ENCODE data around the gene TAP2. TPM values are rescaled to one million over a fixed set of nuclear protein-coding genes. Genes with fewer than 3 reads are reported as not detected.
"Not testable (repeated sequence)": the region's sequence is repeated elsewhere in the genome, so short reads cannot be mapped to it uniquely, and the experiment has no call there.

Gene TAP2
- total RNA-seq: 100 to 1,000 TPM; 118 to 128 TPM

DNA sequence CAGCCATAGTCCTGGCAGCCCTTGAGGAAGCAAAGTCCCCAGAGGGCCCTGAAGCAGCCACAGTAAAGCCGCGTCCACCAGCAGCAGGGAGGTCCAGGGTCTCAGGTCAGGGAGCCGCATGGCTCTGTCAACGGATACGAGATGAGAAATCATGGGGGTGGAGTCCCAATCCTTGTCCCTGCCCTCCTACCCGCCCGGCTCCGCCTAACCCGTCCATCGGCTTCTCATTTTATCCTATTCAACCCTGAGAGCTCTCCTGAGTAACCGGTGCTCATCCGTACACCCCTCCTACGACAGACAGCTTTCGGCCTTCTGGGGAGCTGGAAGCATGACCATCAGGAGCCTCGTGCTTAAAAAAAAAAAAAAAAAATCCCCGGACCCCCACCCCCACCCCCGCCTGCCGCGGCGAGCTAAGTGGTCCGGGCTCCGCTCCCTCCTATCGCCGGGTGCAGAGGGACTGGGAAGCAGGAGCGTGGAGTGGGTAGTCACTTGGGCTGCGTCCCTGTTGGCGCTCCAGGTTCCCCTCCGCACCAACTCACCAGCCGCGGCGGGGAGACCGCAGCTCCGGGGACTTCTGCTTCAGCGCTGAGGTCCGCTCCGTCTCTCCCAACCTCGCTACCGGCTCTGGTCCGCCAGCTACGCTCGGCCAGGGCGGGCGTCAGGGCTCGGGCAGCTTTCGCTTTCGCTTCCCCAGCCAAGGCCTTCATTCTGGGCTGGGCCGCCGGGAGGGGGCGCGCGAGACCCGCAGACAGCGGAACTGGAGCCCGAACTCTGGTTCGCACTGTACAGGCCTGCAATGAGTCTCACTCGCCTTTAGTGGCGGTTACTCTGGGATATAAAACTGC is at the start of gene TAP2:
Gene TAP2, minus strand, starts transcription at position 626 of the 845 bp plus-strand sequence. Its CDS starts 506 bp downstream, at position 120.
- Mint-ChIP-seq H3K36me3 (peaks cover 70 to 78% of the 10 kb centered on the region in 2 donors), H3K27ac (peak within 1 kb of the TSS; percentile 94 to 100), H3K9me3 (peaks cover 0 to 4% of the 10 kb centered on the region in 2 donors)
- peak; percentile 85 to 86 for ATAC-seq
- peak; percentile 95 to 99 for DNase-seq (ENCODE audit: low spot score in 2 of 2)

DNA sequence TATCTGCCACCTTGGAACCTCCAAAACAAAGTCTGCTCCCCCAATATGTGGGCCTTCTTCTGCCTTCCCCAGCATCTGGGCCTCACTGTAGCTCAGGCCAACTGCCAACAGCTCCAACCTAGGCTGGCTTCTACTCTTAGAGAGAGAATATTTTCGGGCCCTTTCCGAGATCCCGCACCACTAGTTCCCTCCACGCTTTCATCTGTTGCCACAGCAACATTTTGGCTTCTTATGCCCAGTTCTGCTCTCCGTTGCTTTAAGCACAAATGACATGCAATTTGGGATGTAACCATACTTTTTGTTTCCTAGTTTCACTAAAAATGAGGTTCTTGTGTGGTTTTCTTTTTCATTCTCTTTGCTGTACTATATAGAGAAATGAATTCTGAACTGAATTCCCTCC is 49.1 kb upstream of the TAP2 start:
- H3K36me3 Mint-ChIP-seq: no peaks in the 10 kb centered on the region
- ATAC-seq: no peak
- H3K27ac Mint-ChIP-seq: no peak overlapping the region

DNA sequence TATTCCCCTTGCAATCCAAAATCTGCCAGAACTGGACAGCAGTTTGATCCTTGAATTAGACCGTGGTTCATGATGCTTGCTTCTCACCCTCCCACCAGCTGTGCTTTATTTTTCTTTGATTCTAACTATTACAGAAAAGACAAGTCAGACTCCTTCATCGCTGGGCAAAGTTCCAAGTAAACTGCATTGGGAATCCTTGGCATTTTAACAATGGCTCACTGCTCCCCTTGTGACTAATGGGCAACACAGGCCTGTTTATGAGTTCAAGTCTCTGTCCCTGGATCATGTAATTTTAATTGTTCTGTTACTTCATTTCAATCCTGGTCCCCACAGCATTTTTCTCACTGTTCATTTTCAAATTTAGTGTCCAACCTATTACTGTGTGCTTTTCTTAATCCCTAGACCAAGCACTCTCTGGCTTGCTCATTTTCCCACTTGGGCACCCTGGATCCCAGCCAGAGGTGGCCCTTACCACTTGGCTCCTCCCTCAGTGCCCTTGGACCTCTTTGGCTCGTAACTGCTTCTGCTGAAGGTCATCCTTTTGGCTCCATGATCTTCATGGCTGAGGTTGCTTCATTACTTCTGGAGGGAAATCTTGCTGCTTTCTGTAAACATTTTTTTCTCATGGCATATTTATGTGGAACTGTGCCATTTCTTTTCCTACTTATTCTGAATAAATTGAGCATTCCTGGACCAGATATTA is 48.3 kb upstream of the TAP2 start:
- DNase-seq (ENCODE audit: low spot score in 2 of 2): no peak
- Mint-ChIP-seq H3K9me3 (no peaks in the 10 kb centered on the region), H3K36me3 (no peaks in the 10 kb centered on the region), H3K27ac (no peak overlapping the region)
- ATAC-seq: no peak

More for the DNA sequence above, 49.1 kb upstream of the TAP2 start:
- H3K9me3 Mint-ChIP-seq: no peaks in the 10 kb centered on the region
- no peak for DNase-seq (ENCODE audit: low spot score in 2 of 2)

DNA sequence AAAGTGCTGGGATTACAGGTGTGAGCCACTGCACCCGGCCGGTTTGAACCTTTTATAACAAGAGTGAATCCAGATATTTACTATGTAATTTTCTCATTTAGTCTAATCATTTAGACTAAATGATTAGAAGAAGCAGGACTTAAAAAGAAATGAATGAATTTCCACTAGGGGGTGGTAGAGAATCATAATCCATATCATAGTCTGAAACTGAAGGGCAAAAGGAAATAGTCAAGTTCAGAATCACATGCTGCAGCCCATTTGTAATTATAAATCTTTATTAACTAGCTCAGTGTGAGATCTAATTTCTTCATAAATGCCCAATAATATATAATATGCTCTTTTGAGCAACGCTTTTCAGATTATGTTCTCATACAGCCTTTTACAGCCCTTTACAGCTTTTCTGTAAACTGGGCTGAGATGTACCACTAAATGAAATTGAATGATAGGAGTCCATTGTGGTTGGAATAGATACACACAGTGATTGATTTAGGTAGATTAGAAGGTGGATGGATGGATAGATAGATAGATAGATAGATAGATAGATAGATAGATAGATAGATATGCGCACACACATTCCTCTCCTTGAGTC is 47.3 kb upstream of the TAP2 start:
- H3K9me3 Mint-ChIP-seq: no peaks in the 10 kb centered on the region
- ATAC-seq (peak; percentile 55 to 72), DNase-seq (ENCODE audit: low spot score in 2 of 2) (no peak)
- no peaks in the 10 kb centered on the region for H3K36me3 Mint-ChIP-seq
- H3K27ac Mint-ChIP-seq: no peak overlapping the region

DNA sequence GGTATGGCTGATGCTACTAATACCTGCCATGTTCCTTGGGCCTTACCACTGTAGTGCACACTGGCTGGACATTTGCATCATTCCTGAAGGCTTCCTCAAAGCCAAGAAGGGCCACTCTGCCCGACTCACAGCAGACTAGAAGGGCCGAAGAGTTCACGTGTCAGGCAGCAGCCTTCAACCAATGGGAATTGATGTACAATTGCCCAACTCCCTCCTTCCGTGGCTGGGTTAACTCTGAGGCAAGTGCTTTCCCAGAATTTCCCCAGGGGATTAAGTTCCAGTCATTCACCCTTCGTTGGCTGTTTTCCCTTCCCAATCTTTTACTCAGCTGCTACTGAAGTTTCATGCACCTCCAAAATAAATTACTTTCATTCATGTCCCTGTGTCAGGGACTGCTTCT is 45.2 kb upstream of the TAP2 start:
- no peak for DNase-seq (ENCODE audit: low spot score in 2 of 2)
- no peaks in the 10 kb centered on the region for H3K9me3 Mint-ChIP-seq
- H3K36me3 Mint-ChIP-seq: no peaks in the 10 kb centered on the region
- H3K27ac Mint-ChIP-seq: no peak overlapping the region
- no peak for ATAC-seq

DNA sequence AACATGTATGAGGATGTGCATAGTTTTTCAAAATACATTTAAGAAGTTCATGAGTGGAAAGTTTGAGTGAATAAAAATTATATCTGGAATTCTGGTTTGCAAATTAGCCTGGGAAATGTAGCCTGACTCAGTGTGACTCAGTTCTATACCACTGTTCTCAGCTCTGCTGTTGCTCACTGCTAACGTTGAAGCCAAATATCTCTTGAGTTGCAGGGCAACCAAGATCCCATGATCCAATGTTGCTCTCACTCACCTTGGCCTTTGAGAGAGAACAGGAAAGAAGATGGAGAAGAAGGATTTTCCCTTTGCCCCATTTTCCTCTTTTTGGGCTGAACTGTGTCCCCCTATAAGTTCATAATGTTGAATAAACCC is 44.3 kb upstream of the TAP2 start:
- DNase-seq (ENCODE audit: low spot score in 2 of 2) (no peak), ATAC-seq (peak; percentile 46 to 90)
- Mint-ChIP-seq H3K27ac (no peak overlapping the region), H3K9me3 (no peaks in the 10 kb centered on the region), H3K36me3 (no peaks in the 10 kb centered on the region)

DNA sequence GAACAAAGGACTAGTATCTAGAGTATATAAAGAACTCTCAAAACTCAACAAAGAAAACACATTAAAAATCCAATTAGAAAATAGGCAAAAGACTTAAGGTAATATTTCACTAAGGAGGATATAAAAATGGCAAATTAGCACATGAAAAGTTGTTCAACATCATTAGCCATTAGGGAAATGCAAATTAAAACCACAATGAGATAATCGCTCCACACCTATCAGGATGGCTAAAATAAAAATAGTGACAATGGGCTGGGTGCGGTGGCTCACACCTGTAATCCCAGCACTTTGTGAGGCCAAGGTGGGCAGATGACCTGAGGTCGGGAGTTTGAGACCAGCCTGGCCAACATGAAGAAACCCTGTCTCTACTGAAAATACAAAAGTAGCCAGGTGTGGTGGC is 42.4 kb upstream of the TAP2 start:
- not testable (repeated sequence) for ATAC-seq; H3K9me3 Mint-ChIP-seq; H3K27ac Mint-ChIP-seq; DNase-seq (ENCODE audit: low spot score in 2 of 2); H3K36me3 Mint-ChIP-seq

DNA sequence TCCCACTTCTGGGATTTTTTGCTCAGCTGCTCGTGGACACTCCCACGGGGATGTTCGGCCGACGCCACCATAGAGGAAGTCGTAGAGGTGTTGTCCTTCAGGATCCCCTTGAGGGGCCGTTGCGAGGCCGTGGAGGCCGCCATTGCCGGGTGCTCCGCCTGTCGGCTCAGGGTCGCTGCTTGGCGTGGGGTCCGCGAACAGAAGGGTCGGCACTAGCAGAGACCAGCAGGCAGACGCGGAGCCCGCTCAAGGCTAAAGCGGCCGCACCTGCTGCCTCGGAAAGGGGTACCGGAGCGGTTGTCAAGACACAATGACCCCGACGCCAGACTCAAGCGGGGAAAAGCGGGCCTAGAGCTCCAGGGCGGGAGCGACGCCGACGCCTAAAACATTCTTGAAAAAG is 41.2 kb upstream of the TAP2 start:
- no peak for ATAC-seq

DNA sequence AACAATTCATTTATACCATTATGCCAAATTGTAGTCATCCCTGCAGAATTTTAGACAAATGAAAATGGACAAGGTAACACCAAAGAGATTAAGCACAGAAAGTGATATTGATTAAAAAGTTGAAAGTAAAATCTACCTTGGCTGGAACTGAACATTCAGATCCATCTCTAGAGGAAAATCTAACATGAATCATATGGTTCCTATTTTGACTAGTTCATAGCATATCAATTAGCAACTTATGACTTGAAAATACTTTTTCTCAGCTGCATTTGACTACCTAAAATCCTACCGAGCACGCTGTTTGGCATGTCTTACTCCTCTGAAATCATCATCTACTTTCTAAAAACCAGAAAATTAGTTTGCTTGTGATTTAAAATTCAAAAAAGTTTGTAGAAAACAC is 38.1 kb upstream of the TAP2 start:
- Mint-ChIP-seq H3K36me3 (no peaks in the 10 kb centered on the region), H3K9me3 (no peaks in the 10 kb centered on the region), H3K27ac (no peak overlapping the region)
- DNase-seq (ENCODE audit: low spot score in 2 of 2) (no peak), ATAC-seq (peak in 1 of 2 donors; percentile 69)

More for the DNA sequence above, 41.2 kb upstream of the TAP2 start:
- Mint-ChIP-seq H3K36me3 (no peaks in the 10 kb centered on the region), H3K27ac (no peak overlapping the region), H3K9me3 (no peaks in the 10 kb centered on the region)
- no peak for DNase-seq (ENCODE audit: low spot score in 2 of 2)

DNA sequence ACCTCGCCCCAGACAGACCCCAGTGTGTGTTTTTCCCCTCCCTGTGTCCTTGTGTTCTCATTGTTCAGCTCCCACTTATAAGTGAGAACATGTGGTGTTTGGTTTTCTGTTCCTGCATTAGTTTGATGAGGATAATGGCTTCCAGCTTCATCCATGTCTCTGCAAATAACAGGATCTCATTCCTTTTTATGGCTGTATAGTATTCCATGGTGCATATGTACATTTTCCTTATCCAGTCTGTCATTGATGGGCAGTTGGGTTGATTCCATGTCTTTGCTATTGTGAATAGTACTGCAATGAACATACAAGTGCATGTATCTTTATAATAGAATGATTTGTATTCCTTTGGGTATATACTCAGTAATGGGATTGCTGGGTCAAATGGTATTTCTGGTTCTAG is 35.4 kb upstream of the TAP2 start:
- ATAC-seq; H3K36me3 Mint-ChIP-seq; H3K9me3 Mint-ChIP-seq; H3K27ac Mint-ChIP-seq; DNase-seq (ENCODE audit: low spot score in 2 of 2): not testable (repeated sequence)

DNA sequence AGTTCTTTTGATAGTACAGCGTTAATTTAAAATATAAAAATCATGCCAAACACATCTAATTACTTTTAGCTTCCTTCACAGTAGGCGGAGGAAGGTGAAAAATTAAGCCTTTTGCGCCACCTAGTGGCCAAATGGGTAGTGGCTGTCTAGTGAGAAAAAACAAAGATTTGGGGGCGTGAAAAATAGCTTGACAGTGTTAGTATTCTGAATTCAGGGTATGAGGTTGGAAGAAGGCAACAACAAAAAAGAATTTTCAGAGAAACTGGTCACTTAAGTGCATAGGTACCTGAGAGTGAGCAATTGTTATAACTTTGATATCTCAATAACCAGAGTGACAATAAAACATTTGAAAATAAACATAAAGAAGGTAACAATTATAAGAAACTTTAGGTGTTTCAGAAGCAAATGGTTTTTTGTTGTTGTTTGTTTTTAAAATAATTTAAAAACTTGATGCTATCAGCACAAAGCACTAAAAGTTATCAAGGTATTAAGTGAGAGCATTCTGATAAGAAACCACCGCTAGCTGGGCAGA is 29.8 kb upstream of the TAP2 start:
- peak; percentile 71 to 84 for DNase-seq (ENCODE audit: low spot score in 2 of 2)
- peak; percentile 82 for ATAC-seq
- Mint-ChIP-seq H3K36me3 (no peaks in the 10 kb centered on the region), H3K27ac (peak overlapping the region in 1 of 2 donors; percentile 88), H3K9me3 (no peaks in the 10 kb centered on the region)

DNA sequence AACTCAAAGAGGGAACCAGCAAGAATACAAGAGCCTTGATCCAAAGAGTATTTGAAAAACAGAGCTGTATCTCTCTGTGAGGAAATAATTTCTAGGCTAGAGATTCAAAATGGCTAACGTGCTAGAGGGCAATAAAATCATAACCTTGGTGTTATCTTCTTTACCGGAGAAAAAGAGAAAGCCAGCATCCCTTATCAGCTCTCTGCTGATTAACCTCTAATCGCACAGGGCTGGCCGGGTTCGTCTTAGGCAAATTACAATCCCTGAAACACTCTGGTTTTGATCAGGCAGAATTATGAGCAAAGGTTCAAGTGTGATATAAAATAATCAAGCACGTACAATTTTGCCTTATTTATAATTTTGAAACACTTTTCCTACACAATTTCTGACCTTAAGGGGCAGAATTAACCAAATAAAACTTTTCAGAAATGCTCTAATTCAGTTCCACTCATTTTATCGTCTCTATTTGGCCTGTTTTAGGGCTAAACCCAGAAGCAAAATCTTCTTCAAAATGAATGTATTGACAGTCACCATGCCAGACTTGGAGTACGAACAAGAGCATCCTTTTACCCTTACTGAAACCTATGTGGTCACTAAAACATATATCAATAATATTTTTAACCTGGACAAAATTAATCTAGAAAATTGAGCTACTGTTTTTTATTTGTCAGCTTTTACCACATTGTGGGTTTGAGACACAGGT is 29.2 kb upstream of the TAP2 start:
- ATAC-seq (peak; percentile 15 to 49), DNase-seq (ENCODE audit: low spot score in 2 of 2) (no peak)
- H3K27ac Mint-ChIP-seq: peak overlapping the region; percentile 67 to 88
- H3K36me3 Mint-ChIP-seq: no peaks in the 10 kb centered on the region
- no peaks in the 10 kb centered on the region for H3K9me3 Mint-ChIP-seq

DNA sequence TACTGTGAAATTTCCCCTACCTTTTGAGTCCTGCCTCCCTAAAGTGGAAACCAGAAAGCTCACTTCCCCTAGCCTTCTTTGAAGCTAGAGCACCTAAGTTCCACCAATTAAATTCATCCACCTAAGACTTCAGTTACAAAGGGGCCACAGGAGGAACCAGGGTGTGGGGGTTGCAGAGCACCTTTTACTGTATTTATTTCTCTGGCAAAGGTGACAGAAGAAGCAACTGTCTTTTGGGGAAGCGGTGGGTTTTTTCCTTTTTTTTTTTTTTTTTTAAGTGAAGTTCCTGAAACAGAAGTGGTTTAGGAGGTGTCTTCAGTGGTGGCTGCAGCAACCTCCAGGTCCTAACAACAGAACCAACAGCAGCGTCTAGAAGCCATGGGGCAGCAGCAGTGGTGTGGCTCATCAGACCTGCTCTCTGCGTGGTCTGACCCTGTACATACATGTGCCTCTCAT is 28.5 kb upstream of the TAP2 start:
- H3K36me3 Mint-ChIP-seq: no peaks in the 10 kb centered on the region
- ATAC-seq: peak; percentile 55 to 65

DNA sequence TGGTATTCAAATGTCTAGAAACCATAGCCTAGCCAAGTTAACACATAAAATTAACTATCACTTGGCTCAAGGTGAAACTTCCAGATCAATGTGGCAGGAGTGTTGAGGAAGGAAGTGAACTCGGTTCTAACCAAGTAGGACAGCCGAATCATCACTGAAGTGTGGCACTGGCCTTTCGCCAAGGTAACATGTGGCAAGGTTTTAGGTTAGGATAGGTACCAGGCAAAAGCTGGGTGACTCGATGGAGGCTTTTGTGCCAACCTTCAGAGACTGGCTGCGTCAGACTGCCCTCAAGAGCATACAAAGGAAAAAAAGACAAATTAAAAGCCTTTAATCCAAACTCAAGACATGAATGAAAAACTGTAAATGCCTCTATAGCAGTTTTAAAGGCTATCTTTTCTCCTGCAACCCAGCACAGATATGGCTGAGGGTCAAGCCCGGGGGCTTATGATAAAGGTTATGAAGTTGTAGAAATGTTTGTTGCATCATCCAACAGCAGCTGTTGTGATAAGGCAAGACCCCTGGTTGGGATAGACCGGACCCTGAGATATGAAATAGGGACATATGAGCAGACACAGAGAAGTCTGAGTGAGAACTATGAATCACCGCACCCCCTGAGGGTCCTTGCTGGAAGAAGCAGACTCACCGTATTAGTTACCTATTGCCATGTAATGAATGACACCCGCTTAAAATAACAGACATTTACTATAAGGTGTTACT is 27.3 kb upstream of the TAP2 start:
- ATAC-seq: peak in 1 of 2 donors; percentile 14
- DNase-seq (ENCODE audit: low spot score in 2 of 2): no peak
- Mint-ChIP-seq H3K27ac (peak overlapping the region in 1 of 2 donors; percentile 3), H3K9me3 (no peaks in the 10 kb centered on the region), H3K36me3 (peaks cover 4 to 6% of the 10 kb centered on the region in 2 donors)

More for the DNA sequence above, 28.5 kb upstream of the TAP2 start:
- H3K9me3 Mint-ChIP-seq: no peaks in the 10 kb centered on the region
- DNase-seq (ENCODE audit: low spot score in 2 of 2): no peak
- peak overlapping the region; percentile 67 to 88 for H3K27ac Mint-ChIP-seq

DNA sequence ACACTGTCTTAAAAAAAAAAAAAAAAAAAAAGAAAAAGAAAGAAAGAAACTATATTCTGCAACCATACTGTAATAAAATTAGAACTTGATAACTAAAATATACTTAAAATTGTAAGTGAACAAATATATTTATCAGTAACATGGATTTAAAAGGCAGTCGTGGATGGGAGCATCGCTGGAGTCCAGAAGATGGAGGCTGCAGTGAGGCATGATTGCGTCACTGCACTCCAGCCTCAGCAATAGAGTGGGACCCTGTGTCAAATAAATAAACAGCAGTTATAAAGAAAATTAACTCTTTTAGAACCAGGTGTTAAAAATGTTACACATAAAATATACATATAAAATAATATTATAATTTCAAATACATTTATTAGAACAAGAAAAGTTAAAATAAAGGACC is 24.2 kb upstream of the TAP2 start:
- peak overlapping the region in 1 of 2 donors; percentile 65 for H3K27ac Mint-ChIP-seq
- no peak for DNase-seq (ENCODE audit: low spot score in 2 of 2)
- ATAC-seq: no peak
- no peaks in the 10 kb centered on the region for H3K9me3 Mint-ChIP-seq
- peaks cover 16 to 35% of the 10 kb centered on the region in 2 donors for H3K36me3 Mint-ChIP-seq

DNA sequence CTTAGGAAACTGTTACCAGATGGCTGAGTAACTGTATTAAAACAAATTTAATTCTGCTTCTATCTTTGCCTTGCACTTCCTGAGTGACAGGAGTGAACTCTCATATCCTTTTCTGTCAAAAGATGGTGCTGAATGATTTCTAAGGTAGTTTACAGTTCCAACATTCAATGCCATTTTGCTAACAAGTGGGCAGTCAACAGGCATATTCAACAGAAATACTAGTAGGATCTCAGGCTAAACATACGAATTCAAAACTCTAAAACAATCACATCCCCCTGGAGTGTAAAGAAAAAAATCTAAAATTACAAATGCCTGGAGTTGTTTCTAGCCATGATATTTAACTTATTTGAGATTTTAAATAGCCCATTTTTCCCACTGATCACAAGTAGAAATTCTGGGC is 22.1 kb upstream of the TAP2 start:
- H3K27ac Mint-ChIP-seq: peak overlapping the region in 1 of 2 donors; percentile 8
- DNase-seq (ENCODE audit: low spot score in 2 of 2): no peak
- H3K9me3 Mint-ChIP-seq: no peaks in the 10 kb centered on the region
- peaks cover 31 to 52% of the 10 kb centered on the region in 2 donors for H3K36me3 Mint-ChIP-seq
- ATAC-seq: no peak
